DMS79 (cell line): ENCODE data around the gene AFAP1.

Experiments used
- DNase-seq: peaks from one replicate; lab custom pipeline; 2025; lab: John Stamatoyannopoulos, UW

Gene AFAP1

GRCh38 chr4:7782783-7783182, 156.9 kb downstream of the AFAP1 start:
- no peak for DNase-seq

- no peak for DNase-seq
Observed at GRCh38 chr4:7781993-7782392, 157.7 kb downstream of the AFAP1 start.

- no peak for DNase-seq
Observed at GRCh38 chr4:7781366-7781765, 158.3 kb downstream of the AFAP1 start.

GRCh38 chr4:7780751-7781348, 158.8 kb downstream of the AFAP1 start:
- no peak for DNase-seq

GRCh38 chr4:7779432-7779768, 160.3 kb downstream of the AFAP1 start:
- no peak for DNase-seq

- peak; percentile 21 for DNase-seq
Observed at GRCh38 chr4:7778510-7779431, 160.9 kb downstream of the AFAP1 start.

GRCh38 chr4:7777871-7778509, 161.7 kb downstream of the AFAP1 start:
- DNase-seq: no peak

- DNase-seq: no peak
Observed at GRCh38 chr4:7777017-7777710, 162.5 kb downstream of the AFAP1 start.

- no peak for DNase-seq
Observed at GRCh38 chr4:7775396-7775795, 164.3 kb downstream of the AFAP1 start.

GRCh38 chr4:7774301-7775294, 165.1 kb downstream of the AFAP1 start:
- DNase-seq: no peak

GRCh38 chr4:7773401-7774180, 166.1 kb downstream of the AFAP1 start:
- DNase-seq: no peak

GRCh38 chr4:7772711-7773385, 166.8 kb downstream of the AFAP1 start:
- no peak for DNase-seq

GRCh38 chr4:7771541-7772507, 167.8 kb downstream of the AFAP1 start:
- DNase-seq: no peak

GRCh38 chr4:7771056-7771455, 168.6 kb downstream of the AFAP1 start:
- DNase-seq: no peak

GRCh38 chr4:7770224-7771050, 169.2 kb downstream of the AFAP1 start:
- no peak for DNase-seq

- DNase-seq: no peak
Observed at GRCh38 chr4:7769396-7770223, 170.1 kb downstream of the AFAP1 start.

- no peak for DNase-seq
Observed at GRCh38 chr4:7768736-7769135, 170.9 kb downstream of the AFAP1 start.
